PC-9 (cell line): ENCODE results near the gene POLR1D.

Experiments used
- EZH2 ChIP-seq: fragments of 200-600 bp; sonication (generic); IDR thresholded peaks from 2 replicates; pipeline ENCODE4 v1.8.0; 2017; ENCODE audit warnings: antibody characterized with exemption, low read depth
- TF ChIP-seq, protein P1 (sequence below): fragments of 200-600 bp; sonication (generic); conservative IDR thresholded peaks from 2 replicates; pipeline ENCODE4 v1.6.1; 2017; ENCODE audit warnings: mixed run types, antibody characterized with exemption, mild to moderate bottlenecking, moderate library complexity

GRCh38 chr13:27607125-27607524 is 14.6 kb upstream of the POLR1D start:
- TF ChIP-seq, protein P1, sequence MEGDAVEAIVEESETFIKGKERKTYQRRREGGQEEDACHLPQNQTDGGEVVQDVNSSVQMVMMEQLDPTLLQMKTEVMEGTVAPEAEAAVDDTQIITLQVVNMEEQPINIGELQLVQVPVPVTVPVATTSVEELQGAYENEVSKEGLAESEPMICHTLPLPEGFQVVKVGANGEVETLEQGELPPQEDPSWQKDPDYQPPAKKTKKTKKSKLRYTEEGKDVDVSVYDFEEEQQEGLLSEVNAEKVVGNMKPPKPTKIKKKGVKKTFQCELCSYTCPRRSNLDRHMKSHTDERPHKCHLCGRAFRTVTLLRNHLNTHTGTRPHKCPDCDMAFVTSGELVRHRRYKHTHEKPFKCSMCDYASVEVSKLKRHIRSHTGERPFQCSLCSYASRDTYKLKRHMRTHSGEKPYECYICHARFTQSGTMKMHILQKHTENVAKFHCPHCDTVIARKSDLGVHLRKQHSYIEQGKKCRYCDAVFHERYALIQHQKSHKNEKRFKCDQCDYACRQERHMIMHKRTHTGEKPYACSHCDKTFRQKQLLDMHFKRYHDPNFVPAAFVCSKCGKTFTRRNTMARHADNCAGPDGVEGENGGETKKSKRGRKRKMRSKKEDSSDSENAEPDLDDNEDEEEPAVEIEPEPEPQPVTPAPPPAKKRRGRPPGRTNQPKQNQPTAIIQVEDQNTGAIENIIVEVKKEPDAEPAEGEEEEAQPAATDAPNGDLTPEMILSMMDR, result no peak
- TF ChIP-seq EZH2, result no peak
